ENCODE results near the gene LRRC72. TPM values are rescaled to one million over a fixed set of nuclear protein-coding genes. Genes with fewer than 3 reads are reported as not detected.

Gene LRRC72
- polyA plus RNA-seq, 1 donor (not counting 4 experiments of a cell fraction or from before 2014, with no cell fraction given), result not detected

- Histone ChIP-seq H3K79me2 (ENCODE audit: control insufficient read depth, insufficient read depth, low read length) (no peaks in the 10 kb centered on the region), H3K27me3 (ENCODE audit: control insufficient read depth, extremely low read depth, insufficient read depth, low read length) (no peaks in the 10 kb centered on the region), H3K9me1 (ENCODE audit: control insufficient read depth, extremely low read depth, insufficient read depth, low read length) (no peaks in the 10 kb centered on the region), H4K20me1 (ENCODE audit: control insufficient read depth, extremely low read depth, insufficient read depth, low read length) (no peaks in the 10 kb centered on the region), H3K4me1 (ENCODE audit: control insufficient read depth, extremely low read depth, insufficient read depth, low read length) (no peaks in the 10 kb centered on the region), H2AFZ (ENCODE audit: control insufficient read depth, low read length) (no peak overlapping the region), H3K27ac (ENCODE audit: control insufficient read depth, insufficient read depth, low read length) (no peak overlapping the region), H3K9ac (ENCODE audit: control insufficient read depth, extremely low read depth, insufficient read depth, low read length) (no peak overlapping the region), H3K9me3 (ENCODE audit: control insufficient read depth, low read depth, low read length) (no peaks in the 10 kb centered on the region), H3K4me3 (ENCODE audit: control insufficient read depth in 2 of 3, extremely low read depth in 1 of 3, insufficient read depth in 2 of 3, low read depth in 1 of 3, low read length in 3 of 3) (no peak overlapping the region), H3K4me2 (ENCODE audit: control insufficient read depth, extremely low read depth, insufficient read depth, low read depth, low read length) (no peak overlapping the region), H3K36me3 (ENCODE audit: control insufficient read depth in 2 of 2, extremely low read depth in 1 of 2, insufficient read depth in 2 of 2, low read length in 2 of 2) (no peaks in the 10 kb centered on the region)
- no peak for DNase-seq (ENCODE audit: low read depth, low spot score)
- TF ChIP-seq EZH2 (IDR thresholded peaks at IDR 0.05; ENCODE audit: low read length) (no peak), CTCF (optimal IDR thresholded peaks at IDR 0.05 in 1 of 3, IDR thresholded peaks at IDR 0.05 in 1 of 3, conservative IDR thresholded peaks at IDR 0.05 in 1 of 3; ENCODE audit: extremely low read depth in 1 of 3, insufficient read depth in 2 of 3, low read length in 3 of 3) (no peak)
- dilution Hi-C loops (cut with MboI; ENCODE audit: extremely low pct_ligation_motif_present, low sequenced_read_pairs), result no loop called here
- FAIRE-seq, result no peak
Measured at GRCh38 chr7:16542401-16542800, 15.8 kb downstream of the LRRC72 start.

DNA sequence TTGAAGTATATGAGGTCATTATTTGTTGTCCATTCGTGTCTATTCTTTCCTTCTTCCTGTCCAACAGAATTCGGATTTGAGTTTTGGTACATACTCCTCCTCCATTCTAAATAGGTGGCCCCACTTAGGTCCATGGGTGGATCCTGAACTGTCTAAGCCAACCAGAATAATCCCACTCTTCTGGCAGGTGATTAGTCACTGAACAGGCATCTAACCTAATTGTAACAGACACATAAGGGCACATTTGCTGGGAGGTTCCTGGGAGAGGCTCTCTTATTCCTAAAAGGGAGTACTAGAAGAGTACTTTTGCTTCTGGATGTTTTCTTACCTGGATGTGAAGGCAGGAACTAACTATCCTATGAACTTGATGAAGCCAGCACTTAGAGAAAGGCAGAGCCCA, 16.8 kb downstream of the LRRC72 start:
- no peak overlapping the region for H3K27ac ChIP-seq (ENCODE audit: control insufficient read depth, insufficient read depth, low read length)
- H2AFZ ChIP-seq (ENCODE audit: control insufficient read depth, low read length), result no peak overlapping the region
- dilution Hi-C loops (cut with MboI; ENCODE audit: extremely low pct_ligation_motif_present, low sequenced_read_pairs), result no loop called here
- no peaks in the 10 kb centered on the region for H3K36me3 ChIP-seq (ENCODE audit: control insufficient read depth in 2 of 2, extremely low read depth in 1 of 2, insufficient read depth in 2 of 2, low read length in 2 of 2)
- no peak overlapping the region for H3K9ac ChIP-seq (ENCODE audit: control insufficient read depth, extremely low read depth, insufficient read depth, low read length)
- no peaks in the 10 kb centered on the region for H3K4me1 ChIP-seq (ENCODE audit: control insufficient read depth, extremely low read depth, insufficient read depth, low read length)
- no peaks in the 10 kb centered on the region for H4K20me1 ChIP-seq (ENCODE audit: control insufficient read depth, extremely low read depth, insufficient read depth, low read length)
- no peaks in the 10 kb centered on the region for H3K79me2 ChIP-seq (ENCODE audit: control insufficient read depth, insufficient read depth, low read length)
- FAIRE-seq, result no peak
- no peaks in the 10 kb centered on the region for H3K27me3 ChIP-seq (ENCODE audit: control insufficient read depth, extremely low read depth, insufficient read depth, low read length)
- TF ChIP-seq CTCF (optimal IDR thresholded peaks at IDR 0.05 in 1 of 3, IDR thresholded peaks at IDR 0.05 in 1 of 3, conservative IDR thresholded peaks at IDR 0.05 in 1 of 3; ENCODE audit: extremely low read depth in 1 of 3, insufficient read depth in 2 of 3, low read length in 3 of 3) (no peak), EZH2 (IDR thresholded peaks at IDR 0.05; ENCODE audit: low read length) (no peak)
- H3K4me2 ChIP-seq (ENCODE audit: control insufficient read depth, extremely low read depth, insufficient read depth, low read depth, low read length), result no peak overlapping the region
- no peaks in the 10 kb centered on the region for H3K9me1 ChIP-seq (ENCODE audit: control insufficient read depth, extremely low read depth, insufficient read depth, low read length)
- DNase-seq (ENCODE audit: low read depth, low spot score), result no peak
- no peak overlapping the region for H3K4me3 ChIP-seq (ENCODE audit: control insufficient read depth in 2 of 3, extremely low read depth in 1 of 3, insufficient read depth in 2 of 3, low read depth in 1 of 3, low read length in 3 of 3)
- H3K9me3 ChIP-seq (ENCODE audit: control insufficient read depth, low read depth, low read length), result no peaks in the 10 kb centered on the region

Data from keratinocyte (primary cell).